Effector memory CD4-positive, alpha-beta T cell (primary cell): Measurements from ENCODE around the gene NEMP1.
A peak's percentile ranks its signal among the peaks of the same experiment; 100 is the strongest.
"Not testable (repeated sequence)": the region's sequence is repeated elsewhere in the genome, so short reads cannot be mapped to it uniquely, and the experiment has no call there.

ENCODE experiments used
- DNase-seq, 3 donors: peaks; one replicate each; pipeline ENCODE4 v3.0.0-alpha.2; 2020
- H3K27ac ChIP-seq: 2 replicates; pipeline ENCODE4 v1.7.0; 2013; ENCODE audit warnings: mild to moderate bottlenecking, low read length, moderate library complexity; ENCODE audit not compliant: insufficient read depth, poor library complexity, severe bottlenecking
- H3K27me3 ChIP-seq: replicated peaks from 2 replicates; pipeline ENCODE4 v1.7.0; 2013; ENCODE audit warnings: mild to moderate bottlenecking, low read length; ENCODE audit not compliant: insufficient read depth, control insufficient read depth, poor library complexity, severe bottlenecking
- H3K36me3 ChIP-seq: 2 replicates; pipeline ENCODE4 v1.7.0; 2013; ENCODE audit warnings: mild to moderate bottlenecking, low read length, moderate library complexity; ENCODE audit not compliant: control insufficient read depth, insufficient read depth
- H3K4me1 ChIP-seq: 2 replicates; pipeline ENCODE4 v1.7.0; 2013; ENCODE audit warnings: low read length, mild to moderate bottlenecking; ENCODE audit not compliant: control insufficient read depth, insufficient read depth, poor library complexity, severe bottlenecking
- H3K4me3 ChIP-seq: 2 replicates; pipeline ENCODE4 v1.7.0; 2013; ENCODE audit warnings: low read length, low read depth, mild to moderate bottlenecking; ENCODE audit not compliant: insufficient read depth, poor library complexity, severe bottlenecking
- H3K9me3 ChIP-seq: 2 replicates; pipeline ENCODE4 v1.7.0; 2013; ENCODE audit warnings: mild to moderate bottlenecking, low read length, moderate library complexity; ENCODE audit not compliant: control insufficient read depth

NEMP1 gene

DNA sequence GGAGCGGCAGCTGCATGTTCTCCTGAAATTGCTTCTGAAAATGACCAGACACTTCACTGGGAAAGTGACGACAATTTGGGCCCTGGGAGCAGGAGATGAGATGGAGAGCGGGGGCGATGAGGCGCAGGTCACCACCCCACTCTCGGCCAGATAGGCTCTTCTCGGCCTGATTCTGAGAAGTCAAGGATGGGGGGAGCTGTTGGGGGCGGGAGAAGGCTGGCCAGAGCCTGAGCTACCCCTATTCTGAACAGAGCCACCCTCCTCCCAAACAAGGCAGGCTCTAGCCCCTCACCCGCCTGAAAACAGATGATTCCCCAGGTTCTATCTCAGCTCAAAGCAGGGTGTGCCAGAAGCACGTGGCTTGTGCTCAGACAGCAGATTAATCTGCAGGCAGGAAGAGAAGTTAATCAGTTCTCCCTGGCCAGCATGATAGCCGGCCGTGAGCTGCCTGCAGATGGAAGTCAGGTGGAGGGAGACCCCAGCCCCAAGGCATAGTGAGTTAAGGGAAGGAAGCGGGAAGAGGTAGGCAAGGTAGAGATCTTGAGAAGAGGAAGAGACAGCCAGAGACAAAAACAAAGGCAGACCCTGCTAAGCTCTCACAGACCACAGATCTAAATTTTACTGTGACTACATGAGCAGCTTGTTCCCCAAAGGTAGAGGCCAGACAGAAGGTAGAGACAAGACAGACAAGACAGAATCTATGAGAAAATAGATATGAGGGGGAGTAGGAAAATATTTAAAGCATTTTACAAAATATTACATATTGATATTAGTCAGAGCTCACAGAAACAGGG, 51.4 kb downstream of the NEMP1 start:
- H3K27ac ChIP-seq = no peak overlapping the region
- H3K4me3 ChIP-seq = no peak overlapping the region
- no peak for DNase-seq
- no peaks in the 10 kb centered on the region for H3K27me3 ChIP-seq
- peaks cover 15% of the 10 kb centered on the region for H3K4me1 ChIP-seq
- H3K36me3 ChIP-seq = no peaks in the 10 kb centered on the region
- H3K9me3 ChIP-seq = no peaks in the 10 kb centered on the region

GRCh38 chr12:57025196-57025595, 53.4 kb downstream of the NEMP1 start:
- H3K27ac ChIP-seq = no peak overlapping the region
- no peaks in the 10 kb centered on the region for H3K27me3 ChIP-seq
- H3K36me3 ChIP-seq = no peaks in the 10 kb centered on the region
- no peaks in the 10 kb centered on the region for H3K9me3 ChIP-seq
- no peak overlapping the region for H3K4me3 ChIP-seq
- H3K4me1 ChIP-seq = peaks cover 4% of the 10 kb centered on the region
- DNase-seq = no peak

DNA sequence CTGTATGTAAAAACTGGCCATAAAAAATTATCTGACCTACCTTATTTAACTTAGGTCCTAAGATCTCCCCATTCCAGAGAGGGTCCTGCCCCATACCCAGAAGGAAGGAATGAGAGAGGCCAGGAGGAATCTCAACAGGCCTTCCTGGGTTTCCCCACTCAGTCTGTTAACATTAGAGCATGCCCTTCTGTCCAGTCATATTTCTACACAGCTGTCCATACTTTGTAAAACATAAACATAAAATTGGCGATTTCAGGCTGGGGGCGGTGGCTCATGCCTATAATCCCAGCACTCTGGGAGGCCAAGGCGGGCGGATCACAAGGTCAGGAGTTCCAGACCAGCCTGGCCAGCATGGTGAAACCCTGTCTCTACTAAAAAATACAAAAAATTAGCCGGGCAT, 56.3 kb downstream of the NEMP1 start:
- H3K36me3 ChIP-seq, H3K27ac ChIP-seq, DNase-seq, H3K4me1 ChIP-seq, H3K9me3 ChIP-seq, H3K27me3 ChIP-seq, H3K4me3 ChIP-seq: not testable (repeated sequence)

GRCh38 chr12:57019983-57020719, 58.4 kb downstream of the NEMP1 start:
- no peaks in the 10 kb centered on the region for H3K27me3 ChIP-seq
- no peaks in the 10 kb centered on the region for H3K36me3 ChIP-seq
- no peak overlapping the region for H3K4me3 ChIP-seq
- peaks cover 7% of the 10 kb centered on the region for H3K4me1 ChIP-seq
- no peaks in the 10 kb centered on the region for H3K9me3 ChIP-seq
- no peak overlapping the region for H3K27ac ChIP-seq
- no peak for DNase-seq

DNA sequence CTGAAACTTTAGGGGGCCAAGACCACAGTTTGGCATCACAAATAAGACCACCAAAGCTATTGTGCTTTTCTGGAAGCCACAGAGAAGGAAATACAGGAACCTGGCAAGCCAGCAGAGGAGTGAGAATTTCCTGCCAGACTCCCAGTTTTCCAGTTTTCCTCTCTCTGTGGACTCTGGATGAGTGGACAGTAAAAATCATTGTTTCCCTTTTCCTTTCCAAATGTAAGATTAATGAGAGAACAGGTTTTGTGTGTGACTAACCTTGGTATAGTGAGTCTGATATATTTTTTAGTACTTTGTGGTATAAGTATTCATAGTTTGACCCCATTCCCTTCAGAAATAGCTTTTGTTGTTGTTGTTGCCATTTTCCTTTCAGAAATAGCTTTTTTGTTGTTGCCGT, 59.7 kb downstream of the NEMP1 start:
- Histone ChIP-seq H3K9me3 (no peaks in the 10 kb centered on the region), H3K27me3 (no peaks in the 10 kb centered on the region), H3K4me3 (no peak overlapping the region), H3K4me1 (peaks cover 7% of the 10 kb centered on the region), H3K27ac (no peak overlapping the region), H3K36me3 (no peaks in the 10 kb centered on the region)
- DNase-seq = no peak

GRCh38 chr12:57018353-57018752, 60.2 kb downstream of the NEMP1 start:
- H3K4me1 ChIP-seq, H3K27me3 ChIP-seq, H3K27ac ChIP-seq, H3K36me3 ChIP-seq, DNase-seq, H3K9me3 ChIP-seq, H3K4me3 ChIP-seq: not testable (repeated sequence)

DNA sequence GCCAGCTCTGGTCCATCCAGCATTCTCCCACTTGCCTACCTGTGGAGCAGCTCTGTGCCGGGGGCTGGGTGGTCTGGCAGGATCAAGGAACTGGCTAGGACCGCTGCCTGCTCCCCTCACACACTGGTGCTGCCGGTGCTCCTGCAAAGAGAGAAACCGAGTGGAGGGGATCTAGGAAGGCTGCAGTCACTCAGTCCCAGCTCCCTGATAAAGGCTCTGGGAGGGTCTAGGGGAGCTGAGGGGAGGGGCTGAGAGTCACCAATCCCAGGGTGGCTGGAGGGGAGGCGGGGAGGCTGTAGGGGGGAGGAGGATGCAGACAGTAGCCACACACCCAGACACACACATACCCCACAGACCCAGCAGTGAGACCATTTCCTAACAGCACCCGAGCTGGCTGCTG, 62.2 kb downstream of the NEMP1 start, which contains the start of gene TAC3:
TAC3 (minus strand) TSS at position 182 of the 400 bp plus-strand sequence. CDS start 732 bp downstream, outside the sequence.
- H3K4me1 ChIP-seq = peaks cover 13% of the 10 kb centered on the region
- no peak within 1 kb of the TSS for H3K27ac ChIP-seq
- no peaks in the 10 kb centered on the region for H3K36me3 ChIP-seq
- no peak for DNase-seq
- no peaks in the 10 kb centered on the region for H3K27me3 ChIP-seq
- no peaks in the 10 kb centered on the region for H3K9me3 ChIP-seq
- no peak within 1 kb of the TSS for H3K4me3 ChIP-seq

- Histone ChIP-seq H3K27ac (no peak overlapping the region), H3K4me3 (no peak overlapping the region), H3K27me3 (no peaks in the 10 kb centered on the region), H3K36me3 (no peaks in the 10 kb centered on the region), H3K4me1 (peaks cover 6% of the 10 kb centered on the region), H3K9me3 (no peaks in the 10 kb centered on the region)
- no peak for DNase-seq
Measured at GRCh38 chr12:57012600-57013465, 65.8 kb downstream of the NEMP1 start.

GRCh38 chr12:57011438-57012424, 66.9 kb downstream of the NEMP1 start:
- H3K27ac ChIP-seq = peak overlapping the region; percentile 45

More at GRCh38 chr12:57011438-57012424, 66.9 kb downstream of the NEMP1 start:
- Histone ChIP-seq H3K9me3 (no peaks in the 10 kb centered on the region), H3K27me3 (no peaks in the 10 kb centered on the region), H3K36me3 (no peaks in the 10 kb centered on the region), H3K4me1 (peaks cover 8% of the 10 kb centered on the region), H3K4me3 (no peak overlapping the region)
- no peak for DNase-seq
